ENCODE results near the gene TBC1D5.
"Not testable (repeated sequence)": the region's sequence is repeated elsewhere in the genome, so short reads cannot be mapped to it uniquely, and the experiment has no call there.

TBC1D5 gene

DNA sequence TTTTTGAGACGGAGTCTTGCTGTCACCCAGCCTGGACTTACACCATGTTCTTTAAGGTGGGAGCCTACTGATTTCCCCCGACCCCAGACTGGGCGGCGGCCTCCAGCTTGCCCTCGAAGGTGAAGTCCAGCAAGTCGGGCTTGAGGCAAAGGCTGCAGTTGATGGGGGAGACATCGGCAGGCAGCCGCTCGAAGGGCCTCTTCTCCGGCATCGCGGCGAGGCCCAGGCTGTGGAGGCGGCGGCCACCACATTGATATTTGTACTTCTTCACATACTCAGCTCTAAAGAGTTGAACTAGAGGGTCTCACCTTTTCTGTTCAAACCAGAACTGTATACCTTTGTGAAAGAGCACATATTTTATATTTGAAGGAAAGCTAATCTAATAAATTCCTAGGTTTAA, 36.4 kb downstream of the TBC1D5 start:
- DNase-seq = not testable (repeated sequence)

DNA sequence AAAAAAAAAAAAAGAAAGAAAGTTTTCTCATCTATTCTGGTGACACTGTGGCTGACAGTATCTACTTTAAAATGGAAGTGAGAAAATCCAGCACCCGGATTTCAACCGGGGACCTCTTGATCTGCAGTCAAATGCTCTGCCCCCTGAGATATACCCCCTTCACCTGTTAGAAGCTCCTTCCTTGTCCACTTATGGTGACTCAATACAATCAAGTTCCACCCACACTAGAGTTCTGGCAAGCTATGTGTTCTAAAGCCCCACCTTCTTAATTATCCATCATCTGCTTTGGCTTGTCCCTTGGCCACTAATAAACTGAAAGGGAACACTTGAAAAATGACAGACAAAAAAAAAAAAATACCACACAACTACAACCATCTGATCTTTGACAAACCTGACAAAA, 42.6 kb downstream of the TBC1D5 start:
- DNase-seq = not testable (repeated sequence)

DNA sequence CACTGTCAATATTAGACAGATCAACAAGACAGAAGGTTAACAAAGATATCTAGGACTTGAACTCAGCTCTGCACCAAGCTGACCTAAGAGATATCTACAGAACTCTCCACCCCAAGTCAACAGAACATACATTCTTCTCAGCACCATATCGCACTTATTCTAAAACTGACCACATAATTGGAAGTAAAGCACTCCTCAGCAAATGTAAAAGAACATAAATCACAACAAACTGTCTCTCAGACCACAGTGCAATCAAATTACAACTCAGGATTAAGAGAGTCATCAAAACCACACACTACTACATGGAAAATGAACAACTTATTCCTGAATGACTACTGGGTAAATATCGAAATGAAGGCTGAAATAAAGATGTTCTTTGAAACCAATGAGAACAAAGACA, 46.8 kb downstream of the TBC1D5 start:
- DNase-seq = not testable (repeated sequence)

DNA sequence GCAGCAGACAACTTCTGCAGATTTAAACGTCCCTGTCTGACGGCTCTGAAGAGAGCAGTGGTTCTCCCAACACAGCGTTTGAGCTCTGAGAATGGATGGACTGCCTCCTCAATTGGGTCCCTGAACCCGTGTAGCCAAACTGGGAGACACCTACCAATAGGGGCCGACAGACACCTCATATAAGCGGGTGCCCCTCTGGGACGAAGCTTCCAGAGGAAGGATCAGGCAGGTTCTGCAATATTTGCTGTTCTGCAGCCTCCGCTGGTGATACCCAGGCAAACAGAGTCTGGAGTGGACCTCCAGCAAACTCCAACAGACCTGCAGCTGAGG, 48.8 kb downstream of the TBC1D5 start:
- not testable (repeated sequence) for DNase-seq

DNA sequence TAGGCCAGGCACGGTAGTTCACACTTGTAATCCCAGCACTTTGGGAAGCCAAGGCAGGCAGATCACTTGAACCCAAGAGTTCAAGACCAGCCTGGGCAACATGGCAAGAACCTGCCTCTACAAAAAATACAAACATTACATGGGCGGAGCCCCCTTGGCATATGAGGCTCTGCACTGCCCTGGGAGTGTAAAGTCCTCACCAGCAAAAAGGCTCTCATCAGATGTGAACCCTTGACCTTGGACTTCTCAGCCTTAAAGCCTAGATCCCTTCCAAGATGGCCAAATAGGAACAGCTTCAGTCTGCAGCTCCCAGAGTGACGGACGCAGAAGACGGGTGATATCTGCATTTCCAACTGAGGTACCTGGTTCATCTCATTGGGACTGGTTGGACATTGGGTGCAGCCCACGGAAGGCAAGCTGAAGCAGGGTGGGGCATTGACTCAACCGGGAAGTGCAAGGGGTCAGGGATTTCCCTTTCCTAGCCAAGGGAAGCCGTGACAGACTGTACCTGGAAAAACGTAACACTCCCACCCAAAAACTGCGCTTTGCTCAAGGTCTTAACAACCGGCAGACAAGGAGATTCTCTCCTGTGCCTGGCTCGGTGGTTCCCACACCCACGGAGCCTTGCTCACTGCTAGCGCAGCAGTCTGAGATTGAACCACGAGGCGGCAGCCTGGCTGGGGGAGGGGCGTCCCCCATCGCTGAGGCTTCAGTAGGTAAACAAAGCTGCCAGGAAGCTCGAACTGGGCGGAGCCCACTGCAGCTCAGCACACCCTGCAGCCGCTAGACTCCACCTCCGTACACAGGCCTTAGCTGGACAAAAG, 49.4 kb downstream of the TBC1D5 start:
- not testable (repeated sequence) for DNase-seq

DNA sequence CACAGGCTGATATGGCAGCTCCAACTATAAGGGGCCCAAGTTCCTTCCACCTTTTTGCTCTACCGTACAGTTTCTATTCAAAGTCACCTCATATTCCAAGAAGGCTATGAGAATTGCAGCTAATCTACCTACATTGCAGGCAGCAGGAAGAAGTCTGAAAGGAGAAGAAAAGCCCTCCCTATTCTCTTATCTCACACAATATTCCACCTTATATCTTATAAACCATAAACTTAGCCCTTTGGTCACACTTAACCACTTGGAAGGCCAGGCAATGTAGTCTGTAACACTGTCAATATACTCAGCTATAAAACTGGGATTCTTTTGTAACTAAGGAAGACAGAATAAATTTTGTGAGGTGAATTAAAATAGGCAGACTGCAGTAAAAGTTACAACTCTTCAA, 54.9 kb downstream of the TBC1D5 start:
- DNase-seq = no peak

DNA sequence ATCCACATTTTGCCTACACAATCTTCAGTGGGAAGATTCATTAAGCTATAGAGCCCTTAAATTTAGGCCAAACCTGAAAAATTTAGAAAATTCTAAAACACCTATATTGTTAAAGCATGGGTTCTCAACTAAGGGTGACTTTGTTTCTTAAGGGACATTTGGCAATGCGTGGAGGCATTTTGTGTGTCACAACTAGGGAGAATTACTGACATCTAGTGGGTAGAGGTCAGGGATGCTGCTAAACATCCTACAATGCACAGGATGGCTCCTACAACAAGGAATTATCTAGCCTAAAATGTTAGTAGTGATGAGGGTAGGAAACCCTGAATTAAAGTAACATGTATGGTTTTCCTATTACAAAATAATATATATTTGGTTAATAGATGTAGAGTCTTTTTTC, 55.8 kb downstream of the TBC1D5 start:
- no peak for DNase-seq

DNA sequence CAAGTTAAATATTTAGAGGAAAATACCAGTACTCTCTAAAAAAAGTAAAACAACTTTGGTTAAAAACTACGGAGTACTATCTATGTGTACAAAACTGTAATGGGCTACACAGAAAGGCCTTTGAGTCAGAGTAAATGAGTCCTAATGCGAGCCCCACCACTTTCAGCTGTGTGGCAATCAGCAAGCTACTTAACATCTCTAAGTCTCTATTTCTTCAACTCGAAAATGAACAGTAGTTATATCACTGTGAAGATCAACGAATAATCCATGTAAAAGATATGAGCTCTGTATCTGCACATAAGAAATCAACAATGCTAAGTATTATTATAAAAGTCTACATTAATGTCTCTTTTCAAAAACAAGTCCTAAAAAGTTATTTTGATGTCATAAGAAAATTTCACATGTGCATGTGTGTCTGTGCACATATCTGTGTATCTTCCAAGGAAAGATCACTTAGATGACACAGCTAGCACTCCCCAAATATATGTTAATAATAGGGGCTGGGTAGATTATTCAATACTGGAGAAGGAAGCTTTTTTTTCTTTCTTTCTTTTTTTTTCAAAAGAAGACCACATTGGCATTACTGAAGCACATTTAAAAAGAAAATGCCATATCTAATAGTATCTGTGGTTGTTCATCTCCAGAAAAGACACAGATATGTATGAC, 58.8 kb downstream of the TBC1D5 start:
- no peak for DNase-seq

DNA sequence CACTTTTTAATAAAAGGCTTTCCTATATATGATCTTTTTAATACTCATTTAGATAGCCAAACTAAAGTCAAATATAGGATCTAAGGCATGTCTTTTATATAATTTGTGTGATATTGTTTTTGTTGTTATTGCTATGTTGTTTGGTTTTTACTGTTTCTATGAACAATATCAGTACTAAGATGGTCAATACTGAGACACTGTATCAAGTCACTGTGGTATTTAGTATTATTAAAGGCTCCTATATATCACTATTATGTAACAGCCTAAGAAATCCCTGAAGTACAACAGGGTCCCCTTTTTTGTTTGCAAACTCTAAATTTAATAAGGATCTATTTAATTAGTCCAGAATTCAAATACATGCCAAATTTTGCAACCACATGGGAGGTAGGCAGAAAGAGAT, 61.9 kb downstream of the TBC1D5 start:
- DNase-seq = no peak

DNA sequence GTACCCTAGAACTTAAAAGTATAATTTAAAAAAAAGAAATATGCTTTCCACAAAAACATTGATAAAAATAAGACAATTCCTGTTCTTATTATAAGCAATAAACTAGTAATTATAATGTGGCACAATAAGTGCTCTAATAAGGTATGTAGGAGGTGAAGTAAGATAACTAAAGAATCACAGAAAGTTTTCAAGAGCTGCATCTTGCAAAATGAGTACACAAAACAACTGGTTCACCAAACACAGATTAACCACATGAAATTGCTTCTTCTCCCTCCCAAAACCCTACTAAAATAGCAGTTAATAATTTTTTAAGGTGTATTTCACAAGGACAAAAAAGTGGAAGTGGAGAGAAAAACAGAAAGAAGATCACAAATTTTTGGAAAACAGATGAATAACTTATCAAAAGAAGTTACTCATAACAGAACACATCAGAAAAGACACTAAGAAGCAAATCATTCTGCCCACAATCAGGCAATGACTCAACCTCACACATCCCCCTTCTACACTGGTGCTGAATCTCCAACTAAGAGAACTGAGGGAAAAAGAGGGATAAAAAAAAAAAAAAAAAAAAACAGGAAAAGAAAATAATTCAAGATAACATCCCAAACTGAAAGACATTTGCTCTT, 64.2 kb downstream of the TBC1D5 start:
- DNase-seq = no peak

DNA sequence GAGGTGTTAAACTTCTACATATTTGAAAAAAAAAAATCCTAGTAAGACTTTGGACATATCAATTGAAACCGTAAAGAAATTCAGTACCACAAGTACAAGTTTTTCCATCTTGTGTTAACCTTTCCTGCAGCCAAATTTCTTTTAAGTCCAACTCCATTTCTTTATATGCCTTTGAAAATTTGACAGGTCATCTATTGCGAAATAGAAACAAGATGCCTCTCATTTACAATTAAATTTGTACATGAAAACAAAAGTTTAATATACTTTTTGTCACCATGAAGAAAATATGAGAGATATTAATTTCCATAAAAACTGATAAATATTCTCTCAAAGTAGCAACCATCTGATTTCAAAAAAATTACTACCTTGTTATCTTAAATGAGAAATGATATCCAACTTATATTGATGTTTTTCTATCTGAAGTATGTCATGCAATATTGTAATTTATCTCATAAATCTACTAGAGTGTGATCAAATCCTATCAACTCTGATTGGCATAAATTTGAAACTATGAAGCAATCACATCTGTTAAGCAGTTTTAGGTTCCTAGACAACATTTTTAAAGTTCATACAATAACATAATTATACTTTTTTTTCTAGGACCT, 68.2 kb downstream of the TBC1D5 start:
- DNase-seq = no peak

DNA sequence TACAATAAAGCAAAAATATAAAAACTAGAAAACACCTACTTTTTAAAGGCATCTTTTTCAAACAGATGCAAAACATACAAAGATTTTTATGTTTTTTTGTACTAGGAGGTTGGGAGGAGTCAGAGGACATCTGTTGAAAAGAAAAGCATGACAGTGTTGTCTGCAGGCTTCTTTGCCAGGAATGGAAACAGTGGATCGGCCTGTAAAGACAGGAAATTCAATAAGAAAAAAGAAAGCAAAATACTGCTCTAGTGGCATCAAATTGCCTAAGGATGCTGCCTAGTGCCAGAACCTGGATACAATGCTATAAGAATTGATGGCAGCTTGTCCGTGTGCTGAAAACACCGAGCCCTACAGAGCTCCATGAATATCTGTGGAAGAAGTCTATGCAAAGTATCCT, 69.9 kb downstream of the TBC1D5 start:
- DNase-seq = no peak

DNA sequence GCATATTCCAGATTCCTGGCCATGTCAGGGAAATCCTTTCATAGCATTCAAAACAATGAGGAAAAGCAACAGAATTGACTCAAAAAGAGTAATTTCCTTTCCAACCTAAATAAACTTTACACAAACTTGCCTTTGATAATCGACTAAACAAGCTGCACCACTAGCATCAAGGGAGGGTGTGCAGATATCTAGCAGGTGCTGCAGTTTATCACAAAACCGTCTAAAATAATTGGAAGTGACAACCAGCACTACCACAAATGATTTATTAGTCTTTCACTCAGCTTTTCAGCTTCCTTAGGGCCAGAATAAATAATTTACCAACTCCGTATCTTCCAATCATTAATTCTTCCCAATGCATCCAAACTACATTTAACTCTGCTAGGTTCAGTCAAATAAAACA, 71.7 kb downstream of the TBC1D5 start:
- DNase-seq = no peak

DNA sequence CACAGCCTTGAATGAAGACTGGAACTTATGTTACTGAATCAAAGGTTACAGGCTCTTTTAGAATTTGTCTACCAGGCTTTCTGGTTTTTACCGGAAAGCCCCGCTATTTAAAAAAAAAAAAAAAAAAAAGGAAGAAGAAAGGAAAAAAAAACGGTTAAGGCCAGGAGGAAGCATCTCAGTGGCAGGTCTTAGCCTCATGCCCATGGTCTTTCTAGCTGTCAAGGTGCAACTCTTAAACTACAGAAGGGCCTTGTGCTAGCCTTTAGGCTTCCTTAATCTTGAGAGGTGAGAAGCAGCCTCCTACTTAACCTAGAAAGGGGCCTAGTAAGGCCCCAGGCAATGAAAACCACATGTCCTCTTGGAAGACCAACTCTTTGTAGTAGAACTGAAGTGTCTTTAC, 77.5 kb downstream of the TBC1D5 start:
- DNase-seq = no peak

DNA sequence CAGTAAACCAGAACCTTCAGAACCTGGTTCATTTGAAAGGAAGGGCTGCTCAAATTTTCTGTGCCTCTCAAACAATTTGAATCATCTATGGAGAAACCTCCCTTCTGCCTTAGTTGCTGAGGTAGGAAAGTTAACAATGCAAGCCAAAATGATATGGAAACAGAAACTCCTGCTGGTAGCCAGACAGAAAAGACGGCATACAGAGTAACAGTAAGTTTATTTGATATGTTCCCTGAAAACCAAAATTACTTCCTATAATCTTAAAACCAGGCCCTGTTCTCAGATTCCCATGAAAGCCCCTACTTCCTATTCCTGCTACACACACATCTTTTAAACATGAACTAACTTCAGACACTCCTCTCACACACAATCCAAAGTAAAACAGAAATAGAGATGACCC, 86.2 kb downstream of the TBC1D5 start:
- DNase-seq = no peak

DNA sequence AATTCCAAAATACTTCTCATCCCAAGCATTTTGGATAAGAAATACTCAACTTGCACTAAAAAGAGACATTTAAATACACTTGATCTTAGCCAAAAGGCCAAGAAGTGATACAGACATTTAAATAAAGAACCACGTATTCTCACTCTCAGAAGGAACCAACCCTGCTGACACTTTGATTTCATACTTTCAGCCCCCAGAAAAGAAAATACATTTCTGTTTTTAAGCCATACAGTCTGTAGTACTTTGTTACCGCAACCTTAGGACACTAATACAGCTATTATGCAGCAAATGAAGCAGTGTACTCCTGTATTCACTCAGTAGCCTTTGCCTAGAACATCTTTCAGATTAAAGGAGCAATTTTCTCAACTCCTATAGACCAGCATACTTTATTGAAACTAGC, 86.7 kb downstream of the TBC1D5 start:
- no peak for DNase-seq

DNA sequence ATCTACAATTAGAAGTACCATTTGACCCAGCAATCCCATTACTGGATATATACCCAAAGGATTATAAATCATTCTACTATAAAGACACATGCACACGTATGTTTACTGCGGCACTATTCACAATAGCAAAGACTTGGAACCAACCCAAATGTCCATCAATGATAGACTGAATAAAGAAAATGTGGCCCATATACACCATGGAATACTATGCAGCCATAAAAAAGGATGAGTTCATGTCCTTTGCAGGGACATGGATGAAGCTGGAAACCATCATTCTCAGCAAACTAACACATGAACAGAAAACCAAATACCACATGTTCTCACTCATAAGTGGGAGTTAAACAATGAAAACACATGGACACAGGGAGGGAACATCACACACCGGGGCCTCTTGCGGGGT, 92.7 kb downstream of the TBC1D5 start:
- not testable (repeated sequence) for DNase-seq

DNA sequence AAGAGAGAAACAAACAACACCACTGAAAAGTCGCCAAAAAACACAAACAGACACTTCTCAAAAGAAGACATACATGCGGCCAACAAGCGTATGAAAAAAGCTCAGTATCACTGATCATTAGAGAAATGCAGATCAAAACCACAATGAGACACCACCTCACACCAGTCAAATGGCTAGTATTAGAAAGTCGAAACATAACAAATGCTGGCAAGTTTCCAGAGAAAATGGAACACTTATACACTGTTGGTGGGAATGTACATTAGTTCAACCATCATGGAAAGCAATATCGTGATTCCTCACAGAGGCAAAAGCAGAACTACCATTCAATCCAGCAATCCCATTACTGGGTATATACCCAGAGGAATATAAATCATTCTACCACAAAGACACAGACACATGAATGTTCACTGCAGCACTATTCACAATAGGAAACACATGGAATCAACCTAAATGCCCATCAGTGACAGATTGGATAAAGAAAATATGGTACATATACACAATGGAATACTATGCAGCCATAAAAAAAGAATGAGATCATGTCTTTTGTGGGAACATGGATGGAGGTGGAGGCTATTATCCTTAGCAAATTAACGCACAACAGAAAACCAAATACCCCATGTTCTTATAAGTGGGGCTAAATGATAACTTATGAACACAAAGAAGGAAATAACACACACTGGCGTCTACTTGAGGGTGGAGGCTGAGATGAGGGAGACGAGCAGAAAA, 93.6 kb downstream of the TBC1D5 start:
- not testable (repeated sequence) for DNase-seq

DNA sequence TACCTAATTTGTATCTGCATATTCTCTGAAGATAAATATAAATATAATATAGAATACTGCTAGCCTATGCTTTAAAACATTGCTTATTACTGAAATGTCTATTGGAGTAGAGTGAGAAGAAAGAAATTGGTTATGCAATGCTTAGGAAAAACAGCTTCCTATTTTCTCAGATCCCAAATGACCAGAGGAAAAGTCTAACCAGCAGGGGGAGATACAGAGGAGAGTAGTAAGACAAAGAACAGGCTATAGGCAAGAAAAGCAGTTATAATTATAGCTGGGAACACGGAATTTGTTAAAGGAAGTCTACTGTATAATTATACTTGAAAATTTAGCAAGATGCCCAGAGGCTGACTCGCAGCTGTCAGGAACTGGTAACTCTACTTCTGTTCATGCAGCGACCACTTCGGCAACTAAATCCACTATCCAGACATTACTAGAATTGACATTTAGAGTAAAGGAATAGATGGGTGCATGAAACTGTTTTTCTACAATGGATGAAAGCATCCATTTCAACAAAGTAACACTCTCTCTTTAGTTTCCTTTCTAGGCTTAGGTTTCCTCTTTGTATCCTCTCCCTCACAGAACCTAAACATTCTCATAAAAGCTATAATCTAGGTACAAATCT, 97.2 kb downstream of the TBC1D5 start:
- peak; percentile 32 for DNase-seq

DNA sequence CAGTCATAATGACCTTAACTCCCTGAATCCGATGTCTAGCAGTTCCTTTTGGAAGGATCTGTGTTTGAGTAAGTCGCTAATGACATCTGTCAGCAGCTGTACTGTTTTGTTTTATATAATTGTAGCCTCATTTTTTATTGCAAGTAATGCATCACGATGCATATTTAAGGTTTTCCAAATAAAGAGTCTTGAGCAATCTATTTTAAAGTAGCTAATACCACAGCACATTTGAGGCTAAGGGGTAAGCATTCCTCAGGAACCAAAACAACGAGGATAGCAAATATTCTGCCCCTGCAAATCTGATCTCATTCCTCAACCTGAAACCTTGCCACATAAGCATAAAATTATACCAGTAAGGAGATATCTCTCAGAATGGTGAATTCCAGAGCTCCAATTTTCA, 98.7 kb downstream of the TBC1D5 start:
- DNase-seq = no peak

DNA sequence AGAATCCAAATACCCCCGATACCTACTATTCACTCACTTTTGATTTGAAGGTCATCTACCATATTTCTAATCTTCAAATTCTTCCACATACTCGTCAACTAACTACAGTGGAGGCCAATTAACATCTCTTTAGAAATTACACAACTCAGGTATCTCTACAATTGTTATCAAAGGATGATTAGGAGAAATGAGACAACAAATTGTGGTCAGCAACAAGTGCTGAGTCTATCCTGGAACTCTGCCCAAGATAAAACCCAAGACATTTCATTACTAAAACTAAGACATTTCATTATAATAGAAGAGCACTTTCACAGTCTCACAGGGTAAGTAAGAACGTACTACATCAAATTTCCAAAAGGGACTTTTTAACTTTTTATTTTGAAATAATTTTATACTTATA, 100.0 kb downstream of the TBC1D5 start:
- DNase-seq = no peak

DNA sequence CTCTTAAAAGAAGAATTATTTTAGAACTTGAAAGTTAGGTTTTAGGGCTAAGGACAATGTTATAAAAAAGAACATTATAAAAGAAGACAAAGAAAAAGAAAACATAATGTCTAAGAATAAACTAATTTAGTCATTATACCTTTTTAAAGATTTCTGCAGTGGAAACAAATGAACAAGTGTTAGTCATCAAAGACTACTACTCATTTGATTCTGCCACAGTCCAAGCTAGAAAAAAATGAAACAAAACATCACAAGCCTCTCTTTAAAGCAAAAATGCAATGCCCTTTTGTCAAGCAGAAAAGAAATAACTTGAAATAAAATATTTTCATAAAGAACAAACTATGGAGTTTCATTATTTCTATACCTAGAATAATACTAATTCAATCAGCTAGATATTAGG, 102.0 kb downstream of the TBC1D5 start:
- DNase-seq = no peak

DNA sequence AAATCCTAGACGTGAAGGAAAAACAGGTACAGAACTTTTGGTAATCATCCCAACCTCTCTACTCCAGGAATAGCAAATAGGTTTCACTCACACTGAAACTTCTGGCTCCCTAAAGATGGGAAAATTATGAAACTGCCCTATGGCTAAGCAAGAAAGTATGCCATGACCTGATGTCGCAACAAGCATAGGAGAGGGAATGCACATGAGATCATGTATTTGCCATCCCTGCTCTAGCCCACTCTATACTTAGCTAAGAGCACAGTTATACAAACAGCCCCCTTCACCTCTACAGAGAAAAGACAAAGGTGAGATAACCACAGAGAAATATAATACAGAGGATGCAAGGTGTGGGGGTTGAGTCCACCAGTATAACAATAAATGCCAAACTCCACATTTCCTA, 102.7 kb downstream of the TBC1D5 start:
- DNase-seq = no peak
